Measurements from ENCODE around the gene AHSP.
A peak's percentile ranks its signal among the peaks of the same experiment; 100 is the strongest.
"Not testable (repeated sequence)": the region's sequence is repeated elsewhere in the genome, so short reads cannot be mapped to it uniquely, and the experiment has no call there.

The AHSP gene

GRCh38 chr16:31501226-31501965, 26.3 kb upstream of the AHSP start:
- DNase-seq = no peak

- no peak for DNase-seq
Measured at GRCh38 chr16:31501966-31502348, 25.7 kb upstream of the AHSP start.

GRCh38 chr16:31502981-31503380, 24.7 kb upstream of the AHSP start:
- DNase-seq = no peak

- DNase-seq = not testable (repeated sequence)
Measured at GRCh38 chr16:31503555-31503954, 24.1 kb upstream of the AHSP start.

- no peak for DNase-seq
Measured at GRCh38 chr16:31504159-31504558, 23.5 kb upstream of the AHSP start.

GRCh38 chr16:31505483-31505882, 22.2 kb upstream of the AHSP start:
- DNase-seq = no peak

GRCh38 chr16:31507617-31507928, 20.1 kb upstream of the AHSP start:
- no peak for DNase-seq

- DNase-seq = peak; percentile 92
Measured at GRCh38 chr16:31507929-31508705, 19.6 kb upstream of the AHSP start, which contains the start of gene RUSF1. RUSF1 (minus strand) TSS chr16:31508391; CDS start chr16:31508373, 18 bp downstream.

- peak; percentile 63 for DNase-seq
Measured at GRCh38 chr16:31508706-31509195, 18.9 kb upstream of the AHSP start.

- DNase-seq = peak; percentile 80
Measured at GRCh38 chr16:31513126-31513525, 14.6 kb upstream of the AHSP start.

- no peak for DNase-seq
Measured at GRCh38 chr16:31513884-31514283, 13.8 kb upstream of the AHSP start.

- no peak for DNase-seq
Measured at GRCh38 chr16:31517800-31518402, 9.8 kb upstream of the AHSP start.

GRCh38 chr16:31519759-31520431, 7.8 kb upstream of the AHSP start:
- DNase-seq = no peak

GRCh38 chr16:31521368-31521767, 6.3 kb upstream of the AHSP start:
- DNase-seq = no peak

GRCh38 chr16:31522071-31522470, 5.6 kb upstream of the AHSP start:
- no peak for DNase-seq

GRCh38 chr16:31523768-31524167, 3.9 kb upstream of the AHSP start:
- DNase-seq = not testable (repeated sequence)

GRCh38 chr16:31525113-31525512, 2.6 kb upstream of the AHSP start:
- DNase-seq = no peak

GRCh38 chr16:31528523-31529107, 915 bp downstream of the AHSP start:
- DNase-seq = no peak

GRCh38 chr16:31529108-31529936, 1.6 kb downstream of the AHSP start:
- DNase-seq = peak; percentile 66

GRCh38 chr16:31529937-31530312, 2.2 kb downstream of the AHSP start:
- DNase-seq = no peak

GRCh38 chr16:31530405-31530804, 2.7 kb downstream of the AHSP start:
- no peak for DNase-seq

- no peak for DNase-seq
Measured at GRCh38 chr16:31531096-31531495, 3.4 kb downstream of the AHSP start.

All from fibroblast of skin of right quadriceps (primary cell).